Neural progenitor cell (in vitro differentiated cells): ENCODE data around the gene DCTPP1.

Experiments used
- CTCF ChIP-seq: fragments of 200-600 bp; sonication (generic); IDR thresholded peaks from 2 replicates; pipeline ENCODE4 v1.5.1; 2017; ENCODE audit warnings: antibody characterized with exemption, mild to moderate bottlenecking
- EZH2 ChIP-seq: fragments of 200-600 bp; sonication (generic); IDR thresholded peaks from 2 replicates; pipeline ENCODE4 v1.6.1; 2017; ENCODE audit warnings: antibody characterized with exemption, mild to moderate bottlenecking, moderate library complexity
- EZH2phosphoT487 ChIP-seq: fragments of 200-600 bp; sonication (generic); IDR thresholded peaks from 2 replicates; pipeline ENCODE4 v1.6.1; 2017; ENCODE audit warnings: antibody characterized with exemption

DNA sequence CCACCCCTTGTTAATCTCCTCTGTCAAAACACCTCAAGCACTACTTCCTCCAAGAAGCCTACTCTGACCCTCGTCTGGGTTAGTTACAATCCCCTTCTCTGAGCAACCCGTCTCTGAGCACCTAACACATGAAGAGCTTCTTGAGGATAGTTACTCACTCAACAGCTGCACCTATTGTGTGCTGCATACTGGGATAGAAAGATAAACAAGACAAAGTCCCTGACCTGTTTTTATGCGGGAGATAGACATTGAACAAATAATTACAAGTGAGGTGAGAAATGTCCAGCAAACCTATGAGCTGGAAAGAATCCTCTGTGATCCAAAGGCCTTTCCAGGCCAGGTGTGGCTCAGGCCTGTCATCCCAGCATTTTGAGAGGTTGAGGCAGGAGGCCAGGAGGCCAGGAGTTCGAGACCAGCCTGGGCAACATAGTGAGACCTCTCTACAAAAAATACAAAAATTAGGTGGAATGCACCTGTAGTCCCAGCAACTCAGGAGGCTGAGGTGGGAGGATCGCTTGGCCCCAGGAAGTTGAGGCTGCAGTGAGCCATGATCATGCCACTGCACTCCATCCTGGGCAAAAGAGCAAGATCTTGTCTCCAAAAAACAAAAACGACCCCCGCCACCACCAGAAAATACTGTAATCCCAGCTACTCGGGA is 27.9 kb downstream of the DCTPP1 start:
- TF ChIP-seq CTCF (no peak), EZH2 (no peak), EZH2phosphoT487 (no peak)
